ENCODE results near the gene TRHDE. TPM values are rescaled to one million over a fixed set of nuclear protein-coding genes. Genes with fewer than 3 reads are reported as not detected.

TRHDE gene
- total RNA-seq (2014; rRNA removed; shearing (Covaris generic)): not detected in 2 replicates
- not detected in 2 replicates for polyA plus RNA-seq (2014; cell fraction: nucleus; rRNA removed)

GRCh38 chr12:72272091-72272661, at the start of gene TRHDE:
TSS of gene TRHDE (plus strand) at chr12:72272370. CDS start at chr12:72272644, 274 bp downstream.
- no peak for DNase-seq (ENCODE audit: extremely low read depth, low read depth)

GRCh38 chr12:72226510-72226909, 45.7 kb upstream of the TRHDE start:
- DNase-seq (ENCODE audit: extremely low read depth, low read depth): no peak

- no peak for DNase-seq (ENCODE audit: extremely low read depth, low read depth)
These were observed 43.7 kb upstream of the TRHDE start for GRCh38 chr12:72228424-72228823.

- DNase-seq (ENCODE audit: extremely low read depth, low read depth): no peak
These were observed 41.6 kb upstream of the TRHDE start for GRCh38 chr12:72230589-72230988.

GRCh38 chr12:72234886-72235285, 37.3 kb upstream of the TRHDE start:
- no peak for DNase-seq (ENCODE audit: extremely low read depth, low read depth)

- no peak for DNase-seq (ENCODE audit: extremely low read depth, low read depth)
These were observed 36.0 kb upstream of the TRHDE start for GRCh38 chr12:72236071-72236705.

GRCh38 chr12:72241552-72241951, 30.6 kb upstream of the TRHDE start:
- no peak for DNase-seq (ENCODE audit: extremely low read depth, low read depth)

GRCh38 chr12:72242946-72243345, 29.2 kb upstream of the TRHDE start:
- no peak for DNase-seq (ENCODE audit: extremely low read depth, low read depth)

- DNase-seq (ENCODE audit: extremely low read depth, low read depth): no peak
These were observed 25.8 kb upstream of the TRHDE start for GRCh38 chr12:72246370-72246769.

- DNase-seq (ENCODE audit: extremely low read depth, low read depth): no peak
These were observed 21.8 kb upstream of the TRHDE start for GRCh38 chr12:72250346-72250745.

GRCh38 chr12:72256725-72257124, 15.4 kb upstream of the TRHDE start:
- DNase-seq (ENCODE audit: extremely low read depth, low read depth): no peak

GRCh38 chr12:72261885-72262284, 10.3 kb upstream of the TRHDE start:
- DNase-seq (ENCODE audit: extremely low read depth, low read depth): no peak

- peak; percentile 12 for DNase-seq (ENCODE audit: extremely low read depth, low read depth)
These were observed 7.5 kb upstream of the TRHDE start for GRCh38 chr12:72264548-72265175.

GRCh38 chr12:72267974-72268373, 4.2 kb upstream of the TRHDE start:
- DNase-seq (ENCODE audit: extremely low read depth, low read depth): no peak

GRCh38 chr12:72268386-72268785, 3.8 kb upstream of the TRHDE start:
- no peak for DNase-seq (ENCODE audit: extremely low read depth, low read depth)

- no peak for DNase-seq (ENCODE audit: extremely low read depth, low read depth)
These were observed 2.7 kb upstream of the TRHDE start for GRCh38 chr12:72269491-72269890.

GRCh38 chr12:72270246-72270645, 1.9 kb upstream of the TRHDE start:
- DNase-seq (ENCODE audit: extremely low read depth, low read depth): no peak

- DNase-seq (ENCODE audit: extremely low read depth, low read depth): no peak
These were observed 1.2 kb upstream of the TRHDE start for GRCh38 chr12:72270961-72271360.

- DNase-seq (ENCODE audit: extremely low read depth, low read depth): no peak
These were observed 599 bp upstream of the TRHDE start for GRCh38 chr12:72271451-72272090.

GRCh38 chr12:72272731-72273498, 745 bp downstream of the TRHDE start:
- no peak for DNase-seq (ENCODE audit: extremely low read depth, low read depth)

GRCh38 chr12:72273499-72273837, 1.3 kb downstream of the TRHDE start:
- no peak for DNase-seq (ENCODE audit: extremely low read depth, low read depth)

All from NCI-H460 (cell line).